ENCODE data around the gene TSPAN11.
A peak's percentile ranks its signal among the peaks of the same experiment; 100 is the strongest.
"Not testable (repeated sequence)": the region's sequence is repeated elsewhere in the genome, so short reads cannot be mapped to it uniquely, and the experiment has no call there.

The TSPAN11 gene

GRCh38 chr12:31020385-31021166 is 94.0 kb downstream of the TSPAN11 start:
- DNase-seq (ENCODE audit: low read depth): no peak
- no peak for TF ChIP-seq CTCF (IDR thresholded peaks at IDR 0.05; ENCODE audit: control insufficient read depth, insufficient read depth, low read depth, low read length, missing control alignments)
- H3K4me3 ChIP-seq (ENCODE audit: control insufficient read depth, low read depth, low read length): no peak overlapping the region

- no peak overlapping the region for H3K4me3 ChIP-seq (ENCODE audit: control insufficient read depth, low read depth, low read length)
- no peak for TF ChIP-seq CTCF (IDR thresholded peaks at IDR 0.05; ENCODE audit: control insufficient read depth, insufficient read depth, low read depth, low read length, missing control alignments)
- DNase-seq (ENCODE audit: low read depth): no peak
Observed at GRCh38 chr12:31021181-31021580, 94.6 kb downstream of the TSPAN11 start.

- DNase-seq (ENCODE audit: low read depth): no peak
Observed at GRCh38 chr12:31021809-31022494, 95.4 kb downstream of the TSPAN11 start.

GRCh38 chr12:31023271-31023724 is 96.8 kb downstream of the TSPAN11 start:
- no peak overlapping the region for H3K4me3 ChIP-seq (ENCODE audit: control insufficient read depth, low read depth, low read length)
- DNase-seq (ENCODE audit: low read depth): no peak
- no peak for TF ChIP-seq CTCF (IDR thresholded peaks at IDR 0.05; ENCODE audit: control insufficient read depth, insufficient read depth, low read depth, low read length, missing control alignments)

More at GRCh38 chr12:31021809-31022494, 95.4 kb downstream of the TSPAN11 start:
- peak; percentile 5 for TF ChIP-seq CTCF (IDR thresholded peaks at IDR 0.05; ENCODE audit: control insufficient read depth, insufficient read depth, low read depth, low read length, missing control alignments)
- no peak overlapping the region for H3K4me3 ChIP-seq (ENCODE audit: control insufficient read depth, low read depth, low read length)

GRCh38 chr12:31026202-31026601 is 99.7 kb downstream of the TSPAN11 start:
- TF ChIP-seq CTCF (IDR thresholded peaks at IDR 0.05; ENCODE audit: control insufficient read depth, insufficient read depth, low read depth, low read length, missing control alignments): no peak
- DNase-seq (ENCODE audit: low read depth): no peak
- no peak overlapping the region for H3K4me3 ChIP-seq (ENCODE audit: control insufficient read depth, low read depth, low read length)

- H3K4me3 ChIP-seq (ENCODE audit: control insufficient read depth, low read depth, low read length); DNase-seq (ENCODE audit: low read depth): not testable (repeated sequence)
Observed at GRCh38 chr12:31027006-31027405, 100.5 kb downstream of the TSPAN11 start.

- TF ChIP-seq CTCF (IDR thresholded peaks at IDR 0.05; ENCODE audit: control insufficient read depth, insufficient read depth, low read depth, low read length, missing control alignments): no peak
- no peak overlapping the region for H3K4me3 ChIP-seq (ENCODE audit: control insufficient read depth, low read depth, low read length)
Observed at GRCh38 chr12:31029468-31029867, 102.9 kb downstream of the TSPAN11 start.

More at GRCh38 chr12:31029468-31029867, 102.9 kb downstream of the TSPAN11 start:
- DNase-seq (ENCODE audit: low read depth): no peak

All from AG09309 (cell line).